Fibroblast of villous mesenchyme (primary cell): Measurements from ENCODE around the gene KCNIP1. TPM values are rescaled to one million over a fixed set of nuclear protein-coding genes. Genes with fewer than 3 reads are reported as not detected.

Source experiments
- DNase-seq: peaks from one replicate; pipeline ENCODE4 v3.0.0-alpha.2; 2010; ENCODE audit warnings: low read depth
- H3K4me3 ChIP-seq: 2 replicates; pipeline ENCODE4 v1.5.1; 2011; ENCODE audit warnings: low read depth, mild to moderate bottlenecking, low read length
- CTCF ChIP-seq: IDR thresholded peaks from 2 replicates; pipeline ENCODE4 v1.5.1; 2012; ENCODE audit warnings: low read depth, mild to moderate bottlenecking, low read length; ENCODE audit not compliant: insufficient read depth
- total RNA-seq: library from RNA; depleted of rRNA; stranded (reverse); fragments of >200 nt; gene quantifications from 2 replicates; pipeline ENCODE4 v1.2.3, GENCODE V29; 2012

KCNIP1 gene
- total RNA-seq, 1 donor: not detected

GRCh38 chr5:170650850-170651249 is 147.0 kb downstream of the KCNIP1 start:
- no peak overlapping the region for H3K4me3 ChIP-seq
- TF ChIP-seq CTCF: no peak
- no peak for DNase-seq

GRCh38 chr5:170651604-170652277 is 147.9 kb downstream of the KCNIP1 start:
- no peak overlapping the region for H3K4me3 ChIP-seq
- DNase-seq: no peak
- TF ChIP-seq CTCF: no peak

- TF ChIP-seq CTCF: no peak
- no peak overlapping the region for H3K4me3 ChIP-seq
- DNase-seq: no peak
Observed at GRCh38 chr5:170655476-170655875, 151.7 kb downstream of the KCNIP1 start.

GRCh38 chr5:170655920-170656319 is 152.1 kb downstream of the KCNIP1 start:
- no peak overlapping the region for H3K4me3 ChIP-seq
- TF ChIP-seq CTCF: no peak
- no peak for DNase-seq

GRCh38 chr5:170656346-170656745 is 152.5 kb downstream of the KCNIP1 start:
- DNase-seq: no peak

GRCh38 chr5:170660531-170660930 is 156.7 kb downstream of the KCNIP1 start:
- TF ChIP-seq CTCF: no peak
- no peak overlapping the region for H3K4me3 ChIP-seq
- no peak for DNase-seq

More at GRCh38 chr5:170656346-170656745, 152.5 kb downstream of the KCNIP1 start:
- no peak for TF ChIP-seq CTCF
- H3K4me3 ChIP-seq: no peak overlapping the region

GRCh38 chr5:170662966-170663365 is 159.1 kb downstream of the KCNIP1 start:
- TF ChIP-seq CTCF: no peak

More at GRCh38 chr5:170662966-170663365, 159.1 kb downstream of the KCNIP1 start:
- no peak overlapping the region for H3K4me3 ChIP-seq
- no peak for DNase-seq
